ENCODE measurements around the gene FTL. TPM values are rescaled to one million over a fixed set of nuclear protein-coding genes. Genes with fewer than 3 reads are reported as not detected.

The FTL gene
- total RNA-seq, 1 donor from 2014 or later: 1,701 TPM

DNA sequence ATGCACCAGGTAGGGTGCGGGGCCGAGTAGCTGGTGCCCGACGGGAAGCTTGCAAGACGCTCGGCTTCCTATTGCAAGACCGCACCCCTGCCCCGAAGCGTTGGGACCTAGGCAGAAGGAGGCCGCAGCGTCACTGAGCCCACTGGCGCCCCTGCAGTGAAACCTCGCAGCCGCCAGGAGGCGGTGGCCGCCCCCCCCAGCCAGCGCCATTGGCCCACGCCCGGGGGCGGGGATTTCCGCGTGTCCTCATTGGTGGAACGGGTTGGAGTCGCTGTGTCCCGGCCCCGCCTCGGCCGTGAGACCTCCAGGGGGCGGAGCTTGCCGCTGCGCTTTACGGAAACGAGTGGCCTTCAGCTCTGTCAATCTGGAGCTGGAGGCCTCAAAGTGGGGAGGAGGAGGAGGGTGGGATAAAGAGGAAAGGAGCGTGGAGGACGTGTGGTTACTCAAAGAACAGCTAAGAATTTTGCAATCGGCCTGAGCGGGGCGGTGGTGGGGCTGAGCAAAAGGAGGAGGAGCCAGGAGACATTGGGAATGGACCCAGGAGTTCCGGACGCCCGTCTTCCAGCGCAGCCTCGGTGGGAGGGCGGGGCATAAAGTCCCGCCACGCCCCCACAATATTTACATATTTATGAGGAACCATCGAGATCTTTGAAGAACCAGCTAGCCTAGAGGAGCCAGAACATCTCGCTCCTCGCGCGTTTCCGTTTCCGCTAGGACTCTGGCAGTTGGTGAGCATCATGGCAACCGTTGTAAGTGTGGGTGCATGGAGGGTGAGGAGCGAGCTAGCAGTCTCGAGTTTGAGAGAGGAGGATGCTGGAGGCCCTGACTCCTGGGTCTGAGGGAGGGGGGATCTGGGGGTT lies 28.3 kb downstream of the FTL start, which contains the start of the genes GYS1 and RUVBL2:
Gene GYS1 (minus strand): TSS at position 135 of the 860 bp plus-strand sequence. CDS start 197 bp downstream, outside the sequence.
Gene RUVBL2 (plus strand): TSS at position 713 of the 860 bp plus-strand sequence. CDS start 25 bp downstream, at position 738.
- peak within 1 kb of the TSS; percentile 82 for H3K4me3 ChIP-seq (ENCODE audit: low read depth, low read length)
- H3K27me3 ChIP-seq (ENCODE audit: control insufficient read depth, insufficient read depth, low read length): no peaks in the 10 kb centered on the region
- TF ChIP-seq, protein P1, sequence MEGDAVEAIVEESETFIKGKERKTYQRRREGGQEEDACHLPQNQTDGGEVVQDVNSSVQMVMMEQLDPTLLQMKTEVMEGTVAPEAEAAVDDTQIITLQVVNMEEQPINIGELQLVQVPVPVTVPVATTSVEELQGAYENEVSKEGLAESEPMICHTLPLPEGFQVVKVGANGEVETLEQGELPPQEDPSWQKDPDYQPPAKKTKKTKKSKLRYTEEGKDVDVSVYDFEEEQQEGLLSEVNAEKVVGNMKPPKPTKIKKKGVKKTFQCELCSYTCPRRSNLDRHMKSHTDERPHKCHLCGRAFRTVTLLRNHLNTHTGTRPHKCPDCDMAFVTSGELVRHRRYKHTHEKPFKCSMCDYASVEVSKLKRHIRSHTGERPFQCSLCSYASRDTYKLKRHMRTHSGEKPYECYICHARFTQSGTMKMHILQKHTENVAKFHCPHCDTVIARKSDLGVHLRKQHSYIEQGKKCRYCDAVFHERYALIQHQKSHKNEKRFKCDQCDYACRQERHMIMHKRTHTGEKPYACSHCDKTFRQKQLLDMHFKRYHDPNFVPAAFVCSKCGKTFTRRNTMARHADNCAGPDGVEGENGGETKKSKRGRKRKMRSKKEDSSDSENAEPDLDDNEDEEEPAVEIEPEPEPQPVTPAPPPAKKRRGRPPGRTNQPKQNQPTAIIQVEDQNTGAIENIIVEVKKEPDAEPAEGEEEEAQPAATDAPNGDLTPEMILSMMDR (IDR thresholded peaks at IDR 0.05; ENCODE audit: insufficient read depth, low read length, severe bottlenecking): peak; percentile 99
- FAIRE-seq (no peak), DNase-seq (ENCODE audit: low read depth) (peak; percentile 98)
- peaks cover 10% of the 10 kb centered on the region for H3K36me3 ChIP-seq (ENCODE audit: control insufficient read depth, insufficient read depth, low read length)

DNA sequence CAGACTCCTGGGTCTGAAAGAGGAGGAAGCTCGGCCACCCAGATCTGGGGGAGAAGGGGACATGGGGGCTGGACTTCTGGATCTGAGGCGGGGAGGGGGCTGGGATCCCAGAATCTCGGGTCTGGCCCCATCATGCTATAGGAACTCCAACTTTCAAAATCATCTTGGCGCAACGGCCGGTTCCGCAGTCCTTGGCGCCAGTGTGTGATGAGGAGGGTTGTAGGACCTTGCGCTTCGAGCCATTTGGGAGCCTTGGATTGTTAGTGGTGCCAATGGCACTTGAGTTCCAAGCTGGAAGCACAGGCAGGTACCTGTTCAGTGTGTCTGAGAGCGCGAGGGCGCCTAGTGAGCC lies 28.9 kb downstream of the FTL start:
- DNase-seq (ENCODE audit: low read depth) (no peak), FAIRE-seq (no peak)
- H3K4me3 ChIP-seq (ENCODE audit: low read depth, low read length): peak overlapping the region; percentile 82
- TF ChIP-seq, protein P1 (IDR thresholded peaks at IDR 0.05; ENCODE audit: insufficient read depth, low read length, severe bottlenecking): no peak
- no peaks in the 10 kb centered on the region for H3K27me3 ChIP-seq (ENCODE audit: control insufficient read depth, insufficient read depth, low read length)
- H3K36me3 ChIP-seq (ENCODE audit: control insufficient read depth, insufficient read depth, low read length): peaks cover 9% of the 10 kb centered on the region

DNA sequence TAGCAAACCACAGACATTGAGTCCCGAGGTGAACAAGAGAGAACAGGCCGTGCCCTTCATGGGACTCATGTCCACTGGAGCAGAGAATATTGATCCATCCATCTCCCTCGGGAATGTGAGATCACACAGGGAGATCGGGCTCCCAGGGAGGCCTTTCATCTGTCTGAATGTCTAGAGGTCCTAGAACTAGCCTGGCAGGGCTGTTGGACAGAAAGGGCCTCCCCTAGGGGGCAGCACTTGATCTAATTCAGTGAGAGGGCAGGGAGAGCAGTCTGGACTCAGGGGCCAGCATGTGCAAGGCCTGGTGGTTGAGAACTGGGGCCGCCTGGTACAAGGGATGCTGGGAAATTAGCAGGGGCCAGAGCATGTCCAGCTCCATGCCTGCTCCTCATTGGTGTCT lies 32.9 kb downstream of the FTL start:
- FAIRE-seq (no peak), DNase-seq (ENCODE audit: low read depth) (peak; percentile 40)

DNA sequence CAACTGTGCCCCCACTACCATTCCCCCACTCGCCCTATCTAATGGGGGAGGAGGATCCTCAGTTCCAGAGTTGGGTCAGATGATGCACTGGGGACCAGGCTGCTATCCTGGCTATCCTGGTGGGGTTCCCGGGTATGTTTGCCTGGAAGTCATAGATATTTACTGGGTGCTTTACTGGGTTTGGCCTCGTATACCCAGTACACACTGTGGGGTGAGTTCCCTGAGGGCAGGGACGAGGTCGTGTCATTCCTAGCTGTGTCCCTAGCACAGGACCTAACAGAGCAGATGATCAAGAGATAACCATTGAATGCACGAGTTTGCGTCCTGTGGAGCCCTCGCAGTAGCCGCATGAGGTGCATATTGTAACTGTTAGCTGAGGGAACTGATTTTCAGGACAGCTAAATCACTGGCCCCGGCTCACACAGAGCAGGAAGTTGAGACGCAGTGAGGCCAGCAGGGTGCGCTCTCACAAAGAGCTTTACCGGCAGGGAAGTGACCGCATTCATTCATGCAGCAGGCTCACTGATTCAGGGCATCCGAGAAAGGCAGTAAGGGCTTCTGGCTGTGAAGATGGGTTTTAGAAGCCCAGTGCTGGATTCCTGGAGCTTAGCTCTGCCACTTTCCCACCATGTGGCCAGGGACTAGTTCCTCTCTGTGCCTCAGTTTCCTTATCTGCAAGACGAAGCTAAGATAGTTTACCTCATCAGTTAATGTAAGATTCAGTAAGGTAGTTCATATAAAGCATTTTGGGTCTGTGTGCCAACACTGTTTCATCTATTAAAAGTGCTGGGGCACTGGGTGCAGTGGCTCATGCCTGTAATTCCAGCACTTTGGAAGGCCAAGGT lies 34.6 kb downstream of the FTL start:
- FAIRE-seq: no peak
- H3K4me3 ChIP-seq (ENCODE audit: low read depth, low read length): no peak overlapping the region
- peak; percentile 57 for DNase-seq (ENCODE audit: low read depth)
- no peaks in the 10 kb centered on the region for H3K27me3 ChIP-seq (ENCODE audit: control insufficient read depth, insufficient read depth, low read length)
- peaks cover 11% of the 10 kb centered on the region for H3K36me3 ChIP-seq (ENCODE audit: control insufficient read depth, insufficient read depth, low read length)
- TF ChIP-seq, protein P1 (IDR thresholded peaks at IDR 0.05; ENCODE audit: insufficient read depth, low read length, severe bottlenecking): peak; percentile 86

More for the DNA sequence above, 32.9 kb downstream of the FTL start:
- TF ChIP-seq, protein P1 (IDR thresholded peaks at IDR 0.05; ENCODE audit: insufficient read depth, low read length, severe bottlenecking): peak; percentile 66
- Histone ChIP-seq H3K36me3 (ENCODE audit: control insufficient read depth, insufficient read depth, low read length) (peaks cover 3% of the 10 kb centered on the region), H3K27me3 (ENCODE audit: control insufficient read depth, insufficient read depth, low read length) (no peaks in the 10 kb centered on the region), H3K4me3 (ENCODE audit: low read depth, low read length) (no peak overlapping the region)

DNA sequence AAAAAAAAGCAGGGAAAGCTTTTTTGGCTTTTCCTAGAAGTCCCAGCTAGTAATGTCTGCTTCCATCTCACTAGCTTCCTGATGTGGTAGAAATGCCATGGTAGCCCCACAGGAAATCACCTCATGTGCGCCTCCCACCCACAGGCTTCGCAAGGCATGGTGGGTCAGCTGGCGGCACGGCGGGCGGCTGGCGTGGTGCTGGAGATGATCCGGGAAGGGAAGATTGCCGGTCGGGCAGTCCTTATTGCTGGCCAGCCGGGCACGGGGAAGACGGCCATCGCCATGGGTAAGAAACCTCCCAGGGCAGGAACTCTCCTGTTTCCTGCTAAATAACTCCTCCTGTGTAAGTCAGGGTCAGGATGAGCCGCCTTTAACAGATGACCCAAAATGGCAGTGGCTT lies 39.0 kb downstream of the FTL start:
- FAIRE-seq: no peak

More for the DNA sequence above, 39.0 kb downstream of the FTL start:
- H3K27me3 ChIP-seq (ENCODE audit: control insufficient read depth, insufficient read depth, low read length): no peaks in the 10 kb centered on the region
- H3K4me3 ChIP-seq (ENCODE audit: low read depth, low read length): no peak overlapping the region
- TF ChIP-seq, protein P1 (IDR thresholded peaks at IDR 0.05; ENCODE audit: insufficient read depth, low read length, severe bottlenecking): no peak
- peaks cover 27% of the 10 kb centered on the region for H3K36me3 ChIP-seq (ENCODE audit: control insufficient read depth, insufficient read depth, low read length)
- no peak for DNase-seq (ENCODE audit: low read depth)
